GM12891 (cell line): ENCODE measurements around the gene SAMD9.

ENCODE experiments used
- PAX5 ChIP-seq: IDR thresholded peaks from 2 replicates; pipeline ENCODE4 v1.6.1; 2011; ENCODE audit warnings: low read length, moderate library complexity, mild to moderate bottlenecking; ENCODE audit not compliant: insufficient read depth, severe bottlenecking
- POLR2A ChIP-seq: IDR thresholded peaks from 2 replicates; pipeline ENCODE4 v1.6.1; 2011; ENCODE audit warnings: low read depth, low read length, control low read depth
- POLR2AphosphoS5 ChIP-seq: IDR thresholded peaks from 2 replicates; pipeline ENCODE4 v1.6.1; 2011; ENCODE audit warnings: low read depth, low read length, control low read depth
- POU2F2 ChIP-seq: IDR thresholded peaks from 2 replicates; pipeline ENCODE4 v1.6.1; 2011; ENCODE audit warnings: low read depth, mild to moderate bottlenecking, control low read depth, low read length, moderate library complexity
- SPI1 ChIP-seq: IDR thresholded peaks from 2 replicates; pipeline ENCODE4 v1.6.1; 2011; ENCODE audit warnings: low read depth, low read length, control low read depth
- TAF1 ChIP-seq: IDR thresholded peaks from 2 replicates; pipeline ENCODE4 v1.6.1; 2011; ENCODE audit warnings: low read depth, low read length, control low read depth

DNA sequence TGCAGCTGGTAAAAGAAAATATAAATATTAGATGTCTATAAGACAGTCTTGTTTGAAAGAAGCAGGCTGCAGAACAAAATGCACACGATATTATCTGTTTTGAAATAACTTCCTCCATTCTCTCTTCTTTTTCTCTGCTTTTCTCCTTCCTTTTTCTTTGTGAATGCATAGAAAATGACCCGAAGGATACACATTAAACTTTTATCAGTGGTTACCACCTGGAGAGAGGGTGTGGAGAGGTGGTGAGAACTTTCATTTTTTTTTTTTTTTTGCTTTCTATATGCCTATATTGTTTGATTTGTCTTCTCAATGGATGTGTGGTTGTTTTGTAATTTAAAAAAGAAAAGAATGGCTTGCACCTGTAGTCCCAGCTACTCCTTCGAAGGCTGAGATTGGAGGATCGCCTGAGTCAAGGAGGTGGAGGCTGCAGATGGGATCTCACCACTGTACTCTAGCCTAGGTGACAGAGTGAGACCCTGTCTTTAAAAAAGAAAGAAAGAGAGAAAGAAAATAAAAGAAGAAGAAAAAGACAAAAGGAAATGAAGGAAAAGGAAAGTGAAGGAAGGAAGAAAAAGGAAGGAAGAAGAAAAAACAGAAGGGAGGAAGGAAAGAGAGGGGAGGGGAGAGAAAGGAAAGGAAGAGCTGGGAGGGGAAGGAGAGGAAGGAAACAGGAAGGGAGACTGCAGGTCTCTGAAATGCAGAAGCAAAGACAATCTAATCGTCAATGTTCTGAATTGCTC, 64.4 kb downstream of the SAMD9 start:
- TF ChIP-seq POLR2A (no peak), POLR2AphosphoS5 (no peak), TAF1 (no peak), SPI1 (no peak), POU2F2 (no peak), PAX5 (no peak)
